Myocyte (in vitro differentiated cells): ENCODE results near the gene TDRD7. TPM values are rescaled to one million over a fixed set of nuclear protein-coding genes. Genes with fewer than 3 reads are reported as not detected.

ENCODE experiments used
- DNase-seq: peaks from one replicate; pipeline ENCODE4 v3.0.0-alpha.2; 2012; ENCODE audit warnings: low read depth
- polyA plus RNA-seq: library from polyadenylated mRNA; unstranded; fragments of >200 nt; gene quantifications from one replicate; pipeline ENCODE4 v1.2.1, GENCODE V29; 2012; ENCODE audit warnings: missing spikeins
- total RNA-seq: library from RNA; depleted of rRNA; stranded (reverse); fragments of >200 nt; gene quantifications from 2 replicates; pipeline ENCODE4 v1.2.3, GENCODE V29; 2014

Gene TDRD7
- 4.7 and 5.2 TPM in 2 replicates for total RNA-seq
- 4.3 TPM for polyA plus RNA-seq

- DNase-seq = peak; percentile 82
Measured at GRCh38 chr9:97411789-97412625, at the start of gene TDRD7. Gene TDRD7, plus strand, starts transcription at chr9:97412096. Its CDS starts 16,370 bp downstream, at chr9:97428466.

- DNase-seq = no peak
Measured at GRCh38 chr9:97362777-97363545, 48.9 kb upstream of the TDRD7 start.

DNA sequence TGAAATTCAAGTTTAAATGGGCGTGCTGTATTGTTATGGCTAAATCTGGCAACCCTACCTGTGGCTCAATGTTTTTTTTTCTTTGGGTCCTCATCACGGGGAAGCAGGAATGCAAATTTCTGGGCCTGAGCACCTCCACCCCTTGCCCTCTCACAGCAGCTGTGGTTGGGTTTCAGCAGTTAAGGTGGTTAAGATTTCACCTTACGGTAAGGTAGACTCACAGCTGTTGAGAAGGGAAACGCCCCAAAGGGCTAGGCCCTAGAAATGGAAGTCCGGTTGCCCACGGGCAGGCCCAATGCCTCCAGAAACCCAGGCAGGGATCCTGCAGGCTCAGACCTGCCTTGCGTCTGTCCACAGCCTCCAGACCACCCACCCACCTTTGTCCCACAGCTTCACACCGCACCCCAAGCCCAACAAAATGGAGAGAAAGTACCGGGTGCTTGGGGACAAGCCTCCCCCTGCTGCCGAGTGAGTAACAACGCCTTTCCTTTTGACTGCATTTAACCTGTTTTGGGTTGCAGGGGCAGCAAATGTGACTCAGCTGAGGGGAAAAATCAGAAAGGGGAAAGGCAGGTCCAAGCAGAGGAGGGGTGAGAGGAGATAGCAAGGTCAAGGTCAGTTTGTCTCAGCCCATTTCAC lies 48.1 kb upstream of the TDRD7 start:
- DNase-seq = no peak

- DNase-seq = no peak
Measured at GRCh38 chr9:97364769-97365490, 47.0 kb upstream of the TDRD7 start.

DNA sequence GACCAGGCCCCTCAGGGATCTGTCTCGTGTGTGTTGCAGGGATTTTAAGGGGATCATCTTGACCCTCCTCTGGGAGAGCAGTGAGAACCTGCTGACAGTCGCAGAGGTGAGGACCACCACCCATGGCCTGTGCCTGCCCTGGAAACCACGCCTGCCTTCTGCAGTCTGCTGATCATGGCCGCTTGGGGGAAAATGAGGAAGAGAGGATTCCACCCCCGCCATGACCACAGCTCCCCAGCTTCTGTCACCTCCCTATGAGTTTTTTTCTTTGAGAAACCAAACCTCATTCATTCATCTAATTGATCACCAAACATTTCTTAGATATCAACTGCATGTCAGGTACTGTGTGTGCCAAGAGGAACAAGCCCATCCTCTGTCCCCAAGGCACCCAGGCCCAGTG lies 46.3 kb upstream of the TDRD7 start:
- DNase-seq = no peak

- no peak for DNase-seq
Measured at GRCh38 chr9:97366476-97366875, 45.4 kb upstream of the TDRD7 start.

GRCh38 chr9:97366889-97367288 lies 45.0 kb upstream of the TDRD7 start:
- no peak for DNase-seq

GRCh38 chr9:97367729-97368128 lies 44.2 kb upstream of the TDRD7 start:
- peak; percentile 15 for DNase-seq

DNA sequence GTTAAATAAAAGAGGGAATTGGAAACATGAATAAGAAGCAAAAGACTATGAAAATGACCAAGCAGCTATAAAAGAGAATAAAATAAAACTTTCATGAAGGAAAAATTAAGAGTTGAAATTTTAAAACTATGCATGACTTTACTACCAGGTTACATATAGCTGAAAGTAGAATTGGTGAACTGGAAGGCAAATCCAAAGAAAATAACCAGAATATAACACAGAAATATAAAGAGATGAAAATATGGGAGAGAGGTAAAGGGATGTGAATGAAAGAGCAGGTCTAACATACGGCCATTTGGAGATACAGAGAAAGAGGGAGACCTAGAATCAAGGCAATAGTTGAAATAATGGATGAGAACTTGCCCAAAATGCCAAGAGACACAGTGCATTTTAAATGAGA lies 42.9 kb upstream of the TDRD7 start:
- DNase-seq = no peak

- no peak for DNase-seq
Measured at GRCh38 chr9:97372580-97372979, 39.3 kb upstream of the TDRD7 start.

GRCh38 chr9:97373331-97373730 lies 38.6 kb upstream of the TDRD7 start:
- no peak for DNase-seq

DNA sequence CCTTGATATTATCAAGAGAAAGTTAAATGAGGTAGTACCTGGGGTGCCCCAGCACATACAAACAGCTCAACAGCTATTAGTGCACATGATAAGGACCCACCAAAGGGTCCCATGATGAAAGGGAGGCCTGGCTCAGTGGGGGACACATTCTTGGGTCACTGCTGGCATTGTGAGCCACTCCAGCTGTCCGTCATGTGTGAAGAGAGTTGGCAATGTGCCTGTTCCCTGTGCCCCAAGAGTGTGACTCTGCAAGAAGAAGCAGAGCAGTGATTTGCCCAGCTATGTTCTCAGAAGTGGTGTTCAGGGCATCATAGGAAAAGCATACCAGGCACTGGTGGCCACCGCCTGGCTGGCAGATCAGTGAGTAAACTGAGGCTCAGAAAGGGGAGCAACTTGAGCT lies 37.1 kb upstream of the TDRD7 start:
- no peak for DNase-seq

DNA sequence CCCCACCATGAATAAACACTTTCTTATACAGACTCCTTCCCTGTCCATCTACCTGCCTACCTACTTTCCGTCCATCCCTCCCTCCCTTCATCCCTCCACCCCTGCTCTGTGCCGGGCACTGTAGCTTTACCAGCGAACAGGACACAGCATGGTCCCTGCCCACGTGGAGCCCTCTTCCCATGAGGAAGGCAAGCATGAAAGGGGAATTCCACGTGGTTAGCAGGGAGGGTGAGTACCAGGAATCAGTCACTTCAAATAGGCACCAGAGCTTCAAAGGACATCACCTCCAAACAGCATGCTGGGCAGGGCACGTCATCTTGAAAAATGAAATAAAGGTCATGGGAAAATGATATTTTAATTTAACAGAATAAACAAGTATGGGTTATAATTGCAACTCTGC lies 35.0 kb upstream of the TDRD7 start:
- DNase-seq = no peak

- DNase-seq = no peak
Measured at GRCh38 chr9:97382099-97382718, 29.7 kb upstream of the TDRD7 start.

DNA sequence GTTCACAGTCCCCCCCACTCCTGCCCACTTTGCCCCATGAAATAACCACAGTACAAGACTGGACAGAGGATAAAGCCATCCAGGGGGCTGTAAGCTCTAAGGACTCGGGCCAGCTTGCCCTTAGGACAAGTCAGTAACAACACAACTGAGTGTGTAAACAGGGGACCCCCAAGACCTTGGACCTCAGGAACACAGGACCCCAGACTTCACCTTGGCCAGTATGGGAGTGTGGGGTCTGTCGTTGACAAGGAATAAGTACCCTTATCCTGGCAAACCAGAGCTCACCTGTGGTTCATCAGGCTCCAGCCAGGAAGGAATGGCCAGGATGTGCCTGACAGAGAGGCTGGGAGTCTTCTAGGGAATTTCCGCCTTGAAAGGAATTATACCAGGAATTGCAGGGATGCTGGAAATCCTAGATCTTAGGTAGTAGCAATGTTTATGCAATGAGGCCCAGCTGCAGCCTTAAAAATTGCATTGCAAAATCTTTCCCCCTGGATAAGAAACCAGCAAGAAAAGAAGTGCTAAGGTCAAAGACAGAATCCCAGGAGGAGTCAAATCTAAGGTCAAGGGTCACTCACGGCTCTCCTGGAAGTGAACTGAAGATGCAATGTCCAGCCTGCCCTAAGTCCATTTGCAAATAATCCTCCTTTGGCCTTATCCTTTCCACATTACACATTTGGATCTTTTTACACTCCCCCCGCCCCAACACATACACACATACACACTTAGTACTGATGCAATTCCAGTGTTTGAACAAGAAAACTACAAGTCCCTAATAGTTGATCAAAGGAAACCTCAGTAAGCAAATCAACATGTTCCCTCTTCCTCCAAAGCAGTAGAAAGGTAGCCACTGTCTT lies 27.3 kb upstream of the TDRD7 start:
- DNase-seq = no peak

- no peak for DNase-seq
Measured at GRCh38 chr9:97385626-97386264, 26.2 kb upstream of the TDRD7 start.

DNA sequence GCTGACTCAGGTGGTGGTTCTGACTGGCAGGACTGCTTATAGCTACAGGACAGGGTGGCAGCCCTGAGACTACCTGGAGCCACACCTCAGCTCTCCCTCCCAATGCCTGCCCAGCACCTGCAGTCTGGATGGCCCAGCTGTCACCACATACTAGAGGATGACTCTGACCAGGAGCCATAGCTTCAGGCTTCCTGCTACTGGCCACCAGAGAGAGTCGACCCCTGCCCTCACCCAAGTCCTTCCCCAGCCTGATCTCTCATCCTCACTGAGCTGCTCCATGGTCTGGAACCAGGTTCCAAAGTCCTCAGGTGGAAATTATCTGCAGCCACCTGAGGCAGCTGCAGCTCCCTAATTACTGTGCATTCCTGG lies 25.6 kb upstream of the TDRD7 start:
- no peak for DNase-seq

DNA sequence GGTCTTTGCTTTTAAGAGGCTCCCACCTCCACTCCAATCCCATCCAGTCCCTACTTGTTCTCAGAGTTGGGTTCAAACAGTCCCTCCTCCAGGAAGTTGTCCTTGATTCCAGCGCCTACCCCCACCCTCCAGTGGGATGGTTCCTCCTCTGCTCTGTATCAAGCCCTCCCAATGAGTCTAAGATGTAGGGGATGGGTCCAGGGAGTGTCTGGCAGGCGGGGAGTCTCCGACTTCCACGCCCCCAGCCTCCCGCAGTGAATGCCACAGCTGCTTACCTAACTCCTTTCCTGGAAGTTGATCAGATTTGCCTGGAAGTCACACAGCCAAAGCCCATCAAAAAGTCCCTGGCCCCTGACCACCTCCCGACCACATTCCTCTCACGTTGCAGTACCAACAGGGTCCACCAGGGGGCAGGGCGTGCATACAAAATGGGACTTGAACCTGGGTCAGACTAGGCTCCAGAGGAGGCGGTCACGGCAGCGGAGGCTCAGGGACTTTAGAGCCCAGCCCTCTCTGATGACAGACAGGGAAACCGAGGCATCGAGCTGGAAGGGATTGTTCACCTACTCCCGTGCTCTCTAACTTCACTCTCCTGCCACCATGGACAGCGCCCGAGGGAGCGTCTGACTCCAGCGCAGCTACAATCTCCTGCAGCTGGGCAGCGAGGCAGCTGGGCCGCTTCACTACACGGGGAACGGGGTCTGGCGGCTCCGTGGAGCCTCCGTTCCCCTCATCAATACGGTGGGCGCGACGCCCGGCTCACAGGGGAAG lies 25.0 kb upstream of the TDRD7 start:
- peak; percentile 76 for DNase-seq

GRCh38 chr9:97387504-97387886 lies 24.4 kb upstream of the TDRD7 start:
- DNase-seq = no peak
